ENCODE measurements around the gene NR2C1.
"Not testable (repeated sequence)": the region's sequence is repeated elsewhere in the genome, so short reads cannot be mapped to it uniquely, and the experiment has no call there.

Gene NR2C1

DNA sequence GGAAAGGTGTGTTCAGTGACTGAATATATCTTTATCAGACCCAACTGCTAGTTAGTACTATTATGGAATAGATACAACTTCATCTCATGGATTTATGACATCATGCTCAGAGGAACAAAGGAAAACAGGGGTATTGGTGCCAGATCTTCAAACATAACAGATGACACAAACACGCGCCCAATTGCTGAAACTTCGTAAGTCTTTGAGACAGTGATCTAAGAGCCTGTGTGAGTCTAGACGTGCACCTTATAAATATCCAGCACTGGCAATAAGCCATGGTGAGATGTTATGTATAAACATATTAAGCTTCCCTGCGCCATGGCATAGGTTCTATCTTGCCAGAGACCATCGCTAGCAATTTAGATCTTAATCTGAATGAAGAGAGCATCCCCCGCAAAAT is 42.2 kb upstream of the NR2C1 start:
- DNase-seq (ENCODE audit: low read depth), result no peak
- no peak overlapping the region for H3K4me3 ChIP-seq (ENCODE audit: low read depth, low read length)
- no peak for TF ChIP-seq CTCF (conservative IDR thresholded peaks at IDR 0.05; ENCODE audit: low read depth, low read length)

DNA sequence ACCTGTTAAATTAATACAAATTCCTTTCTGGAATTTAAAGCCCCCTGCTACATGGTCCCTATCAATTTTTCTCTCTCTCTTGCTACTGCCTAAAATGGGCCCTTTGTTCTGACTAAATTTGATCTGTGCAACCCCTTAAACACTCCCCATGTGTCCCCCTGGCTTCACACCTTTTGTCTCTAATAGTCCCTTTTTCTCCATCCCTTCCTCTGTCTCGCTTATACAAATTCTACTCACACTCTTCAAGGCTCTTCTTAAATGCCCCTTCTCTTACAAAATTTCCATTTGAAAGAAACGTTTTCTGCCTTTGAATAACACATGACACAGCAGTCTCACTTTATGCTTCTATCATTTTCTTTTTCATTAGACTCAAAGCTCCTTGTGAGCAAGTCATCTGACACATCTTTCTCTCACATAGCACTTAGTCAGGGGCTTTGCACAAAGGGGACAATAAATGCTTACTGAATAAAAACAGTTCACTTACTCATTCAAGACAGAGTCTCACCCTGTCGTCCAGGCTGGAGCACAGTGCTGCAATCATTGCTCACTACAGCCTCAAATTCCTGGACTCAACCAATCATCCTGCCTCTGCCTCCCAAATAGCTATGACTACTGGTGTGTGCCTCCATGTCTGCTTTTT is 41.5 kb upstream of the NR2C1 start:
- DNase-seq (ENCODE audit: low read depth), result peak; percentile 14
- H3K4me3 ChIP-seq (ENCODE audit: low read depth, low read length), result no peak overlapping the region
- TF ChIP-seq CTCF (conservative IDR thresholded peaks at IDR 0.05; ENCODE audit: low read depth, low read length), result no peak

- DNase-seq (ENCODE audit: low read depth), result peak; percentile 24
- no peak for TF ChIP-seq CTCF (conservative IDR thresholded peaks at IDR 0.05; ENCODE audit: low read depth, low read length)
Observed at GRCh38 chr12:95107362-95107761, 33.9 kb upstream of the NR2C1 start.

DNA sequence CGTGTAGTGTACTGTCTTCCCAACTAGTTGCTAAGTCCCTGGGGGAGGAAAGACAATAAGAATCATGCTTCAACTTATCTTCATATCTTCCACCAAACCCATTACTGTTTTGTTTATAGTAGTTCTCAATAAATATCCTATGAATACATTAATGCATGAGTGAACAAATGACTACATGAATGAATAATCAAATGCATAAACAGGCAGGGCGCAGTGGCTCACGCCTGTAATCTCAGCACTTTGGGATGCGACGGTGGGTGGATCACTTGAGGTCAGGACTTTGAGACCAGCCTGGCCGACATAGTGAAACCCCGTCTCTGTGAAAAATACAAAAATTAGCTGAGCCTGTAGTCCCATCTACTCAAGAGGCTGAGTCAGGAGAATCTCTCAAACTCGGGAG is 32.1 kb upstream of the NR2C1 start:
- H3K4me3 ChIP-seq (ENCODE audit: low read depth, low read length), result no peak overlapping the region
- DNase-seq (ENCODE audit: low read depth), result no peak
- no peak for TF ChIP-seq CTCF (conservative IDR thresholded peaks at IDR 0.05; ENCODE audit: low read depth, low read length)

More at GRCh38 chr12:95107362-95107761, 33.9 kb upstream of the NR2C1 start:
- H3K4me3 ChIP-seq (ENCODE audit: low read depth, low read length), result no peak overlapping the region

- no peak for TF ChIP-seq CTCF (conservative IDR thresholded peaks at IDR 0.05; ENCODE audit: low read depth, low read length)
- no peak for DNase-seq (ENCODE audit: low read depth)
- H3K4me3 ChIP-seq (ENCODE audit: low read depth, low read length), result no peak overlapping the region
Observed at GRCh38 chr12:95104919-95105452, 31.6 kb upstream of the NR2C1 start.

GRCh38 chr12:95102916-95103671 is 29.7 kb upstream of the NR2C1 start:
- peak; percentile 83 for DNase-seq (ENCODE audit: low read depth)
- no peak for TF ChIP-seq CTCF (conservative IDR thresholded peaks at IDR 0.05; ENCODE audit: low read depth, low read length)

DNA sequence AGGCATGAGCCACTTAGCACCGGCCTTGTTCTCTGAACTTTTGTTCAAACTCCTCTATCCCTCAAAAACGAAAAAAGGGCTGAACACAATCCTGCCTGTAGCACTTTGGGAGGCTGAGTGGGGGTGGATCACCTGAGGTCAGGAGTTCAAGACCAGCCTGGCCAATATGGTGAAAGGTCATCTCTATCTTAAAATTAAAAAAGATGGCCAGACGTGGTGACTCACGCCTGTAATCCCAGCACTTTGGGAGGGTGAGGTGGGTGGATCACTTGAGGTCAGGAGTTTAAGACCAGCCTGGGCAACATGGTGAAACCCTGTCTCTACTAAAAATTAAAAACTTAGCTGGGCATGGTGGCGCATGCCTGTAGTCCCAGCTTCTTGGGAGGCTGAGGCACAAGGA is 28.5 kb upstream of the NR2C1 start:
- not testable (repeated sequence) for H3K4me3 ChIP-seq (ENCODE audit: low read depth, low read length); DNase-seq (ENCODE audit: low read depth)

More at GRCh38 chr12:95102916-95103671, 29.7 kb upstream of the NR2C1 start:
- H3K4me3 ChIP-seq (ENCODE audit: low read depth, low read length), result no peak overlapping the region

Data from choroid plexus epithelial cell (primary cell).